ENCODE results near the gene HSFX1.
"Not testable (repeated sequence)": the region's sequence is repeated elsewhere in the genome, so short reads cannot be mapped to it uniquely, and the experiment has no call there.

DNA sequence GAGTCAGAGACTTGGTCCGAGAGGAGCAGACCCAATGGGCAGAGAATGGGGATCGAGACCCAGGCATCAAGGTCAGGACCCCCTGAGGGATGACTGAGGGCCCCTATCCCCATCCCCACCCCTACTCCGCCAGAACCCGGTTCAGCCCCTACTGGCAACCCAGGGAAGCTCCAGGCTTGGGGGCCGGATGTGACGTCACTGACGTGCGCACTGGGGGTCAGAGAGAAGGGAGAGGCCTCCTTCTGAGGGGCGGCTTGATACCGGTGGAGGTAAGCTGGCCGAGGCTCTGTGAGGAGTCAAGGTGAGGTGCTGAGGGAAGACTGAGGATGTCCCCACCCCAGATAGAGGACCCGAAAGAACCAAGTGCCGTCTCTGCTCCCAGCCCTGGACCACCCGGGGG, 7.9 kb downstream of the HSFX1 start, which contains the start of gene MAGEA9:
- TF ChIP-seq, protein P1, sequence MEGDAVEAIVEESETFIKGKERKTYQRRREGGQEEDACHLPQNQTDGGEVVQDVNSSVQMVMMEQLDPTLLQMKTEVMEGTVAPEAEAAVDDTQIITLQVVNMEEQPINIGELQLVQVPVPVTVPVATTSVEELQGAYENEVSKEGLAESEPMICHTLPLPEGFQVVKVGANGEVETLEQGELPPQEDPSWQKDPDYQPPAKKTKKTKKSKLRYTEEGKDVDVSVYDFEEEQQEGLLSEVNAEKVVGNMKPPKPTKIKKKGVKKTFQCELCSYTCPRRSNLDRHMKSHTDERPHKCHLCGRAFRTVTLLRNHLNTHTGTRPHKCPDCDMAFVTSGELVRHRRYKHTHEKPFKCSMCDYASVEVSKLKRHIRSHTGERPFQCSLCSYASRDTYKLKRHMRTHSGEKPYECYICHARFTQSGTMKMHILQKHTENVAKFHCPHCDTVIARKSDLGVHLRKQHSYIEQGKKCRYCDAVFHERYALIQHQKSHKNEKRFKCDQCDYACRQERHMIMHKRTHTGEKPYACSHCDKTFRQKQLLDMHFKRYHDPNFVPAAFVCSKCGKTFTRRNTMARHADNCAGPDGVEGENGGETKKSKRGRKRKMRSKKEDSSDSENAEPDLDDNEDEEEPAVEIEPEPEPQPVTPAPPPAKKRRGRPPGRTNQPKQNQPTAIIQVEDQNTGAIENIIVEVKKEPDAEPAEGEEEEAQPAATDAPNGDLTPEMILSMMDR (IDR thresholded peaks at IDR 0.05): not testable (repeated sequence)
- not testable (repeated sequence) for TF ChIP-seq POLR2AphosphoS5 (IDR thresholded peaks at IDR 0.05)
